Measurements from ENCODE around the gene GJA1. TPM values are rescaled to one million over a fixed set of nuclear protein-coding genes. Genes with fewer than 3 reads are reported as not detected.
"Not testable (repeated sequence)": the region's sequence is repeated elsewhere in the genome, so short reads cannot be mapped to it uniquely, and the experiment has no call there.

The GJA1 gene
- polyA plus RNA-seq, 3 donors = 57.6 to 71.9 (median 67.5) TPM

DNA sequence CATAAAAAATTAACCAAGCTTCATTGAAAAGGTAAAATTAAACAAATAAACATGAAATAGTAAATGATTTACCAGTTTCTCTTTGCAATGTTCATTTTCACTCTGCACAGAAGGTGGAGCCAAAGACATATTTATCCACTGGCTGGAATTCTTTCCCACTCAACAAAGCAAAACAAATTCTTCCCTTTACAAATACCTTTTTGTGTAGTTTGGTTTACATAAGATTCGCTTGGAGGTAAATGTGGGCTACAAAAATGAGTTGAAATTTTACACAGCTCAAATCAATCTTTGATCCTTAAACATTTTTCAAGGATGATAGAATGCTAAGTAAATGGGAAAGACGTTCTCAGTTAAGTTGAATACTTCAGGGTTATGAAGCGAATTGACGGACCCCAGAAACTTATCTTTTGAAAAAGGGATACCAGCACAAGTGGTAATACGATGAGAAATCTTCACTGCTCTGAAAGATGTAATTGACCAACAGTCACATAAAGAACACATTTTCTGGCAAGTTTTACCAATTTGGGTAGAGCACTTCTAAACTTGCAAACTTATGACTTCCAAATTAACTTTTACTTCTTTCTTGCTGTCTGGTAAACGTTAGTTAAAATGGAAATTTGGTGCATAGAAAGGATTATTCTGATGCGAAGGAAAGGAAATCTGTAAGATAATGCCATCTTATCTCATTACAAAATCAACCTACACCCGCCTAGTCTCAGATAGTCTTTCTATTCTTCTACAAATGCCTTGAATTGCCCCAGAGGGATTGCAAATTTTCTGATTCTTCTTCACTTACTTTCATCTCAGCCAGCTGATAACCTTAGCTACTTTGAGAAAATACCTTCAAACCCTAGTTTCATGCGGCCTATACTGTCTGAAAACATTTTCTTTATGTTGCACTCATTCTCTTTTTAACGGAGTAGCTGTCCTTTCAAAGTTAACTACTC is 4.7 kb upstream of the GJA1 start:
- DNase-seq (ENCODE audit: extremely low read depth in 1 of 11, low read depth in 9 of 11, low spot score in 4 of 11) = peak in 3 of 11 donors; percentile 26 to 59 (median 36)

DNA sequence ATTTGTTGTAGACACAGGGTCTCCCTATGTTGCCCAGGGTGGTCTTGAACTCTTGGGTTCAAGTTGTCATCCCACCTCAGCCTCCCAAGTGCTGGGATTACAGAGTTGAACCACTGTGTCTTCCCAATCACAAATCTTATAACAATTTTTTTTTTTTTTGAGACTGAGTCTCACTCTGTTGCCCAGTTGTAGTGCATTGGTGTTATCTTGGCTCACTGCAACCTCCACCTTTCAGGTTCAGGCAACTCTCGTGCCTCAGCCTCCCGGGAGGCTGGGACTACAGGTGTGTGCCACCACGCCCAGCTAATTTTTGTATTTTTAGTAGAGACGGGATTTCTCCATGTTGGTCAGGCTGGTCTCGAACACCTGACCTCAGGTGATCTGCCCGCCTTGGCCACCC is 3.7 kb upstream of the GJA1 start:
- DNase-seq (ENCODE audit: extremely low read depth in 1 of 11, low read depth in 9 of 11, low spot score in 4 of 11) = not testable (repeated sequence)

DNA sequence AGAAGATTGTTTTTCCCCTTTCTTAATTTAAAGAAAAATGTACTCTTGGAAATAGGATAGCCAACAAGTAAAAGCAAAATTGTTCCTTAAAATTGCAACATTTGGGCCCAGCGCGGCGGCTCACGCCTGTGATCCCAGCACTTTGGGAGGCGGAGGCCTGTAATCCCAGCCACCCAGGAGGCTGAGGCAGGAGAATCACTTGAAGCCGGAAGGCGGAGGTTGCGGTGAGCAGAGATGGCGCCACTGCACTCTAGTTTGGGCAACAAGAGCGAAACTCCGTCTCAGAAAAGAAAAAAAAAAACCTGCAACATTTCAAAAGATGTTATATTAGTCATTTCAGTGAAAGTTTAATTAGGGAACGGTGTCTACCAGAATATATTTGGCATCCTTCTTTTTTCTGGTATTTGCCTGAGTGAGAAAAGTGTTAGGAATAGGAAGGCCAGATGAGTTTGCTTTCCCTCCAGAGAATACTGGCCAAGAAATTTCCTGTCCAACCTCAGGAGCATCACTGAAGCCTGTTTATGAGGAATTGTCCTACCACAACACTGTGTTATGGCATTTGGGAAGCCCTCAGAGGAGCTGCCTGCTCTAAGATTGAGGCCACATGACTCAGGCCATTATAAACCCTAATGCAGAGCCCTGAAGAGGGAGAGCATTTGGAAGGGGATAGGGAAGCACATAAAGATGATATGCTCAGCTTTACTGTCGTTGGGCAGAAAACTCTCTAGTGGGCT is 1.2 kb upstream of the GJA1 start:
- no peak for DNase-seq (ENCODE audit: extremely low read depth in 1 of 11, low read depth in 9 of 11, low spot score in 4 of 11)

DNA sequence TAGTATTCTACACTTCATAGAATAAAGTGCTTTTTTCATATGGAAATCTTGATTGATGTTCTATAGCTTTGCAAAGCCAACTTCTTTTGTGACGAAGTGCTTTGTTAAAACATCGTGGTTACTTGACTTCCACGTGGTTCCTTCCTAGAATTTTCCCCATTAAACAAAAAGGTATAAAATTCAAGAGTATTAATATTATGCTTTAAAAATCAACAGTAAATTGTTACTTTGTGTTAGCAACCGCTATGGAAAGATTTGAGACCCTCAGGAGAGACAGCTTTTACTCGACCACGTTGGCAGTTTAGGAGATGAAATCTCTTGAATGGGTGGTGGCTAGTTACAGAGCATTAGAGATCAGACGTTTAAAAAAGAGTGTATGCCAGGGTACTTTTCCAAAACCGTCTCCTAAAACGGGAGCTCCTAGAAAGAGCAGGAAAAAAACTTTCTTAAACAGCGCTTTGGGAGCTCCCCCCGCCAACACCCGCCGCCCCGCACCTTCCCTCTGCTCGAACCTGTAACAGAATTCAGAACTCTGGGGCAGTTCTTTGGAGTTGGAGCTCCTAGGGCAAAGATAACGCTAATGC is 920 bp downstream of the GJA1 start:
- peak in 2 of 11 donors; percentile 12 to 39 for DNase-seq (ENCODE audit: extremely low read depth in 1 of 11, low read depth in 9 of 11, low spot score in 4 of 11)

DNA sequence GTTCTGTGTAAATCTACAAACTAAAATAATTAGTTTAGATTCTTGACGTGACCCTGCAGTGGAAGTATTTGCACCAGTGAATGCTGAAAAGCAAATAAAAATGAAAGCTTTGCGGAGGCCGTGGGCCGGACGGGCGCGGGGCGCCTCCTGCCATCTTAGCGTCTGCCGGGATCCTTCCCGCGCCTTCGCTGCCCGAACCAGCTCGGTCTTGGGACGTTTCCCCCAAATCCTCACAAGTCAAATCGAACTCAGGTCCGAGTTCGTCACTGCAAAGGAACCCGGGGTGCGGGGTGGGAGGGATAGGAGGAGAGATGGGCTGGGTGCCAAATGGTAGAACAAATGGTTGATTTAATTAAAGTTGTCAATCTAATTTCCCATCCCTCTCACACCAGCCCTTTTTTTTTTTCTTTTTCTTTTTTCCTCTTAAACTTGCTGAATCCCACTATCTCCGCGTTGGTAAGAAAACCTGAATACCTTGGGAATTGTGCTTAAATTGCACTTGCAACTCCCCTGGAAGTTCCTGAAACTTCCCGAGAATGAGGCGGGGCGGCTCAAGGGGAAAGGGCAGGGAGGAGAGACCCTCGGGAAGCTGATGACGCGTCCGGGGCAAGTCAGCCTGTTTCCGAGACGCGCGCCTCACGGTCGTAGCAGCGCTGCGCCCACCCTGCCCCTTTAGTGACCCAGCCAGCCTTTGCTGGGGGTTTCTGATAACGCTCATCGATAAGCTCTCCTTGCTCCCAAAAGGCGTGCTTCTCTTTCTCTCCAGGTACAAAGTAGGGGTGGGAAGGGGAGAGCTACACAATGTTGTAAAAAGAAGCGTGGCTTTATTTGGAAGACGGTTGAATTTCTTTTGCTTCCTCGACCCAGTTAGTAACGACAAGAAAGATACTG is 1.8 kb downstream of the GJA1 start:
- peak in 7 of 11 donors; percentile 45 to 62 (median 60) for DNase-seq (ENCODE audit: extremely low read depth in 1 of 11, low read depth in 9 of 11, low spot score in 4 of 11)

DNA sequence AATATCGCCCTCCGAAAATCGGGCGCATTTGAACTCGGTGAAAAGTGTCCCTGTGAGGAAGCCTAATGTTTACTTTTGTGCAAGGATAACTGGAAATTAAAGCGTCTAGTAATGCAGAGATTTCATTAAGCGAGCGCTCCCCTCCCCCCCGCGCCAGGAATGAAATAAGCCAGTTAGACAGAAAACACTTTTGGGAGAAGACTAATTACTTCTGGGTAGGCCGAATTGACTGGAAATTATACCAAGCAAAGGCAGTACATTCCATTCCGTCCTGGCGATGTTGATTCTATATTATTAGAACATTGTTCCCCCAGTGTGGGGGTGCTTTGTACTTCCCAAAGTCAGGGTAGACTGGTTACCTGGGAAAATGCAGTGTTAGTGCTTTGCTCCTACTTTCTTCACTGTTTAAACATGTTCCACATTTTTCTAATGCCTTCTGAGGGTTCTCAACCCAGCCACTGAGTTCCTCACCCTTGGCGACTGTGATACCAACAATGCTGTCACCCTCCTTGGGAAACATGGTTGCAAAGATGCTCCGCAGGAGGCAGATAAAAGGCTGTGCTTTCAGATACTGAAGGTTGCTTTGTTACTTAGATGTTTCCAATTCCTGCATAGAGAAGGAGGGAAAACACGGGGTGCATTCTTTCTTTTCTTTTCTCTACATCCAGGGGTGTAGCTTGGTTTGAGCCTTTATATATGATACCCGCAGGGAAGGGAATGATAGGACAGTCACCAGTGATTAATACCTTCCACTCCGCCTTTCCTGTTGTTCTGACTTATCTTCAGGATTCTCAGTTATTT is 2.6 kb downstream of the GJA1 start:
- peak in 3 of 11 donors; percentile 27 to 47 (median 35) for DNase-seq (ENCODE audit: extremely low read depth in 1 of 11, low read depth in 9 of 11, low spot score in 4 of 11)

DNA sequence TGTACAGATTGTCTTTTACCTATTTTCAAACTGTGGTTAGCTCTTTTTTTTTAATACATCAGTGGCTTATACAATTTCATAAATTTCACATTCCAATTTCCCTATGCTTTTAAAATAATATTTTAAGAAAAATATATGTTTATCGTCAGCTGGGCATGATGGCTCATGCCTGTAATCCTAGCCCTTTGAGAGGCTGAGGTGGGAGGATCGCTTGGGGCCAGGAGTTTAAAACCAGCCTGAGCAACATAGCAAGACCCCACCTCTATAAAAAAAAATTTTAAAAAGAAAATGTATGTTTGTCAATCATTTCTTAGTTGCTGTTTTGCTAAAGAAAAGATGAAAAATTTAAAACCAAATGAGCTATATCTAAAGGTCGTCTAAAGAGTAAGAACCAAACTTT is 3.4 kb downstream of the GJA1 start:
- DNase-seq (ENCODE audit: extremely low read depth in 1 of 11, low read depth in 9 of 11, low spot score in 4 of 11) = no peak

DNA sequence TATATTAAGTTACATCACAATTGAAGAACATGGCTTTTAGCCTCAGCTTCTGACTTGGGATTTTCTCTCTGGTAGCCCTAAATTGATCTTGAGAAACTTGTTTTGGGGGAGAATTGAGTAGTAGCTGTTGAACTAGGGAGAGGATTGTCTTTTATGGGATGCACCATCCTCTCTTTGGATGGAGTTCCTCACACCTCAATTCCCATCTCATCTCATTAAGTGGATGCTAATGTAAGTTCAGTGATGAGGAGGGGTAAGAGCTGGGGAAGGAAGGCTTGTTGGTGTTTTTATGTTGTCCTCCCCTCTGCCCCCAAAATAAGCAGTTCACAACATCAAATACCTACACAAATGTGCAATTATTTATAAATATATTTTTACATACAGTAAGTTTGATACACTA is 4.0 kb downstream of the GJA1 start:
- no peak for DNase-seq (ENCODE audit: extremely low read depth in 1 of 11, low read depth in 9 of 11, low spot score in 4 of 11)

DNA sequence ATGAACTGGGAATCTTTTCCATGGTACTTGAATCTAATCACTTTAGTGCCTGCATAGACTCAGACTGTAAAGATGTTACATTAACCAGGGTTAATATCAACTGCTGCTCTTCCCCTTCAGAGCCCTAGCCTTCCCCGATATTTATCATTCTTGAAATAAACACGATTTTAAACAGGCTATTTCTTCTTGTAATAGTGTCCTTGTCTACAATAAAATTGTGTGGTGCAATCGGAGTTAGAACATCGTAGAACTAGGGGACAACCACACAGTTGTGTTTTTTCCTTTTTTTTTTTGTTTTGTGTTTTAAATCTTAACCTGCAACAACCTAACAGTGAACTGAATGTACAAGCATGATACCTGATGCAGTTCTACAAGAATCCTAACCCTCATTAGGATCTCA is 4.5 kb downstream of the GJA1 start:
- DNase-seq (ENCODE audit: extremely low read depth in 1 of 11, low read depth in 9 of 11, low spot score in 4 of 11) = no peak

DNA sequence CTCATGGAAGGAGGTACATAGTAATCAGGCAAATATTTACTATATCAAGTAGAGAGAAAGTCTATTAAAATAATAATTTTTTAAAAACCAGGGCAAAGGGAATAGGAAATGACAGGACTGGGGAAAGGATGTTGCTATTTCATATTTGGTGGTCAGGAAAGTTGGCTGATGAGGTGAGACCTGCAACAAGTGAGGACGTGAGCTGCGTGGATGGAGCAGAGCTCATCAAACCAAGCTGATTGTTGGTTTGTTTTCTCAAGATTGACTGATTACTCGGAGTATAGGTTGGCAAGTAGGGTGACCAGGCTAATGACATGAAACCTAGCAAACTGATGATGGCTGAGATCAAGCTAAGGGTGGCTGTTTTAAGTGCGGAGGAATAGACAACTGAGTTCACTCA is 6.0 kb downstream of the GJA1 start:
- no peak for DNase-seq (ENCODE audit: extremely low read depth in 1 of 11, low read depth in 9 of 11, low spot score in 4 of 11)

DNA sequence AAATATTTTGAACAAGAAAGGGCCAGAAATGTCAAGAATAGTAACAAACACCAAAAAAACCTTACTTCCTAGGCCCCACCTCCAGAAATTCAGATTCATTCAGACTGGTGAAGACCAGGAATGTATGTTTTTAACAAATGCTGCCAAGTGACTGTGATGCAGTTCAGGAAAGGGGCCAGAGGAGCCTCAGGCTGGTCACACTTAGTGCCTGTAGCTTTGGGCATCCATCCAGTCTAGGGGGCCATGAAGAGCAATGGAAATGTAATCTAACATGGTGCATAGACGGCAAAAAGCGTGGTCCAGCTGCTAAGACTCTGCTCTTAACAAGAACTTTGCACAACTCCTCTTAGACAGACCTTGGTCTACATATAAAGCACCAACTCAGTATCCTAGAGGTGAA is 7.1 kb downstream of the GJA1 start:
- no peak for DNase-seq (ENCODE audit: extremely low read depth in 1 of 11, low read depth in 9 of 11, low spot score in 4 of 11)

DNA sequence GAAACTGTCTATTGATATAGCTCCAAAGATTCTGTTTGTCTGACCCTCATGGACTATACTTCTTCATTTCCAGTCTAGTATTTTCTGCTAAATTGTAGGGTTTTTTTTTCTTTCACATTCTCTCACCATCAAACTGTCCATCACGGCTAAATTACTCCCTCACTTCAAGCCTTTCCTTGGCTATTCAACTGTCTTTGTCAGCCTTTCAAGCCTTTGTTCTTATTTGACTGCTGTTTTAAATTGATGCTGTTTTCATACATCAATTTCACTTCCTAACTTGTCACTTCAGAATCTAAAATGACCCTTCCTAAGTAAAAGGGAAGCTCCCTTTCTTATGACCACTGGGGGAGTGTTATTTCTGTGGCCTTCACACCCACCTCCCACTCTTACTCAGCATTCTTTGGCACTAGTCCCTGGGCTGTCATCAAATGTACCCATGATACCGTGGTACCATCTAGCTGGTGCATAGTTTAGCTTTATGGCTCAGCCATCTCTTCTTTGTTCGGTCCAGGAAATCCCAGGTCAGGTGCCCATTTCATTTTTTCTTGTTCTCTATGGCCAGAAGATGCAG is 8.6 kb downstream of the GJA1 start:
- DNase-seq (ENCODE audit: extremely low read depth in 1 of 11, low read depth in 9 of 11, low spot score in 4 of 11) = peak in 2 of 11 donors; percentile 34 to 39

DNA sequence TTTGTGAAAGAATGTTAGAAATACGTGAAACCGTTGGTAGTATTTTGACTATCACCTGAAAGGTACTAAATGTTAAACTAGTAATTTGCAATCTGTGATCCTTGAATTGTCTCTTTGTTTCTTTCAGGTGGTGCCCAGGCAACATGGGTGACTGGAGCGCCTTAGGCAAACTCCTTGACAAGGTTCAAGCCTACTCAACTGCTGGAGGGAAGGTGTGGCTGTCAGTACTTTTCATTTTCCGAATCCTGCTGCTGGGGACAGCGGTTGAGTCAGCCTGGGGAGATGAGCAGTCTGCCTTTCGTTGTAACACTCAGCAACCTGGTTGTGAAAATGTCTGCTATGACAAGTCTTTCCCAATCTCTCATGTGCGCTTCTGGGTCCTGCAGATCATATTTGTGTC is 11.3 kb downstream of the GJA1 start:
- not testable (repeated sequence) for DNase-seq (ENCODE audit: extremely low read depth in 1 of 11, low read depth in 9 of 11, low spot score in 4 of 11)

DNA sequence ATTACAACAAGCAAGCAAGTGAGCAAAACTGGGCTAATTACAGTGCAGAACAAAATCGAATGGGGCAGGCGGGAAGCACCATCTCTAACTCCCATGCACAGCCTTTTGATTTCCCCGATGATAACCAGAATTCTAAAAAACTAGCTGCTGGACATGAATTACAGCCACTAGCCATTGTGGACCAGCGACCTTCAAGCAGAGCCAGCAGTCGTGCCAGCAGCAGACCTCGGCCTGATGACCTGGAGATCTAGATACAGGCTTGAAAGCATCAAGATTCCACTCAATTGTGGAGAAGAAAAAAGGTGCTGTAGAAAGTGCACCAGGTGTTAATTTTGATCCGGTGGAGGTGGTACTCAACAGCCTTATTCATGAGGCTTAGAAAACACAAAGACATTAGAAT is 12.3 kb downstream of the GJA1 start:
- DNase-seq (ENCODE audit: extremely low read depth in 1 of 11, low read depth in 9 of 11, low spot score in 4 of 11) = not testable (repeated sequence)

DNA sequence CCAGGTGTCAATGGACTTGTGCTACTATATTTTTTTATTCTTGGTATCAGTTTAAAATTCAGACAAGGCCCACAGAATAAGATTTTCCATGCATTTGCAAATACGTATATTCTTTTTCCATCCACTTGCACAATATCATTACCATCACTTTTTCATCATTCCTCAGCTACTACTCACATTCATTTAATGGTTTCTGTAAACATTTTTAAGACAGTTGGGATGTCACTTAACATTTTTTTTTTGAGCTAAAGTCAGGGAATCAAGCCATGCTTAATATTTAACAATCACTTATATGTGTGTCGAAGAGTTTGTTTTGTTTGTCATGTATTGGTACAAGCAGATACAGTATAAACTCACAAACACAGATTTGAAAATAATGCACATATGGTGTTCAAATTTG is 13.1 kb downstream of the GJA1 start:
- DNase-seq (ENCODE audit: extremely low read depth in 1 of 11, low read depth in 9 of 11, low spot score in 4 of 11) = not testable (repeated sequence)

DNA sequence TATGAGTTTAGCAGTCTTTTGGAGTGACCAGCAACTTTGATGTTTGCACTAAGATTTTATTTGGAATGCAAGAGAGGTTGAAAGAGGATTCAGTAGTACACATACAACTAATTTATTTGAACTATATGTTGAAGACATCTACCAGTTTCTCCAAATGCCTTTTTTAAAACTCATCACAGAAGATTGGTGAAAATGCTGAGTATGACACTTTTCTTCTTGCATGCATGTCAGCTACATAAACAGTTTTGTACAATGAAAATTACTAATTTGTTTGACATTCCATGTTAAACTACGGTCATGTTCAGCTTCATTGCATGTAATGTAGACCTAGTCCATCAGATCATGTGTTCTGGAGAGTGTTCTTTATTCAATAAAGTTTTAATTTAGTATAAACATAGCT is 13.9 kb downstream of the GJA1 start:
- DNase-seq (ENCODE audit: extremely low read depth in 1 of 11, low read depth in 9 of 11, low spot score in 4 of 11) = no peak

DNA sequence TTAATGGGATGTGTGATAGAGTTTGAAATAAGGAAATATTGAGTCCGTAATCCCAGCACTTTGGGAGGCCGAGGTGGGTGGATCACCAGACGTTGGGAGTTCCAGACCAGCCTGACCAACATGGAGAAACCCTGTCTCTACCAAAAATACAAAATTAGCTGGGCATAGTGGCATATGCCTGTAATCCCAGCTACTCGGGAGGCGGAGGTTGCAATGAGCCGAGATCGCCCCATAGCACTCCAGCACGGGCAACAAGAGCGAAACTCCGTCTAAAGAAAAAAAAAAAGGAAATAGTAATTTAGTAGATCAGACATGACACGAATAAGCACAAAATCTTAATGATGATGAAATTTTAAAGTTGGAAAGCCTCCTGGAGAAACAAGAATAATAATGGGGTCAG is 14.8 kb downstream of the GJA1 start:
- DNase-seq (ENCODE audit: extremely low read depth in 1 of 11, low read depth in 9 of 11, low spot score in 4 of 11) = no peak

DNA sequence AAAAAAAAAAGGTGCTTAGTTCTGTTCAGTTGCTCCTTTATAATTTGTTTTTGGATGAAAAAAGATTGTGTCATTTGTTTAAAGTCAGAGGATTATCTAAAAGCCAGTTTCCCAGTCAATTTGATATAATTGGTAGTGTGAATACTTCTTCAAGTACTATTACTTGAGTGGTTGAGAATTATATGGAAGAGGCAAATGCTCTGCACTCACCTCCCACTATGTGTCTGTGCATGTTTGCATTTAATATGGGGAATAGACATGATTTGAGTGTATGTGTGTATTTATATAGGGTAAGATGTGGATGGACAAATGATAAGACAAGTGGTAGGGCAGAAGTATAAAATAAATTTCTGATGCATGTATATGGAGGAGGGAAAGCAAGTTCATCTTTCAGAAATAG is 15.8 kb downstream of the GJA1 start:
- no peak for DNase-seq (ENCODE audit: extremely low read depth in 1 of 11, low read depth in 9 of 11, low spot score in 4 of 11)
